Left forelimb (tissue), 1 donor: ENCODE measurements around the gene KATNA1.

ENCODE experiments used
- DNase-seq: peaks from one replicate; pipeline ENCODE4 v3.0.0-alpha.2; 2018; ENCODE audit warnings: low spot score

KATNA1 gene

GRCh38 chr6:149608381-149608982 lies 40.0 kb downstream of the KATNA1 start:
- DNase-seq, result no peak

GRCh38 chr6:149600508-149600907 lies 48.0 kb downstream of the KATNA1 start:
- no peak for DNase-seq

- DNase-seq, result no peak
These were observed 55.1 kb downstream of the KATNA1 start for GRCh38 chr6:149593408-149593807.

- DNase-seq, result no peak
These were observed 55.5 kb downstream of the KATNA1 start for GRCh38 chr6:149592983-149593382.

GRCh38 chr6:149586149-149586548 lies 62.4 kb downstream of the KATNA1 start:
- no peak for DNase-seq

- no peak for DNase-seq
These were observed 67.2 kb downstream of the KATNA1 start for GRCh38 chr6:149581349-149581748.

GRCh38 chr6:149580880-149581279 lies 67.6 kb downstream of the KATNA1 start:
- DNase-seq, result no peak

GRCh38 chr6:149567945-149568585 lies 80.4 kb downstream of the KATNA1 start:
- DNase-seq, result no peak

- no peak for DNase-seq
These were observed 81.3 kb downstream of the KATNA1 start for GRCh38 chr6:149567194-149567586.

- DNase-seq, result no peak
These were observed 81.9 kb downstream of the KATNA1 start for GRCh38 chr6:149566410-149567193.

- DNase-seq, result peak; percentile 95
These were observed 82.7 kb downstream of the KATNA1 start, which contains the start of gene GINM1 for GRCh38 chr6:149565527-149566409. Gene GINM1, plus strand, starts transcription at chr6:149566375. Its CDS starts 40 bp downstream, at chr6:149566415.

GRCh38 chr6:149563928-149564325 lies 84.6 kb downstream of the KATNA1 start:
- DNase-seq, result no peak

- DNase-seq, result no peak
These were observed 85.1 kb downstream of the KATNA1 start for GRCh38 chr6:149563203-149563927.

GRCh38 chr6:149560736-149561135 lies 87.8 kb downstream of the KATNA1 start:
- DNase-seq, result no peak

- DNase-seq, result no peak
These were observed 89.1 kb downstream of the KATNA1 start for GRCh38 chr6:149559389-149559788.

- no peak for DNase-seq
These were observed 90.5 kb downstream of the KATNA1 start for GRCh38 chr6:149558029-149558428.

- no peak for DNase-seq
These were observed 96.6 kb downstream of the KATNA1 start for GRCh38 chr6:149551920-149552319.

GRCh38 chr6:149545754-149546471 lies 102.6 kb downstream of the KATNA1 start, which contains the start of gene PPIL4:
Gene PPIL4, minus strand, starts transcription at chr6:149546043. Its CDS starts 38 bp downstream, at chr6:149546005.
- peak; percentile 99 for DNase-seq

- DNase-seq, result peak; percentile 78
These were observed 103.2 kb downstream of the KATNA1 start for GRCh38 chr6:149545258-149545753.
